ENCODE measurements around the gene NCF2.
A peak's percentile ranks its signal among the peaks of the same experiment; 100 is the strongest.

NCF2 gene

GRCh38 chr1:183635099-183635605, 44.9 kb upstream of the NCF2 start:
- Histone ChIP-seq H3K27me3 (replicated peaks; ENCODE audit: control insufficient read depth, insufficient read depth, low read length) (no peaks in the 10 kb centered on the region), H3K4me3 (replicated peaks; ENCODE audit: low read depth, low read length) (peak overlapping the region; percentile 83), H3K36me3 (ENCODE audit: control insufficient read depth, insufficient read depth, low read length) (peaks cover 6% of the 10 kb centered on the region)
- TF ChIP-seq CTCF (IDR thresholded peaks at IDR 0.05; ENCODE audit: insufficient read depth, low read length, poor library complexity, severe bottlenecking), result no peak
- DNase-seq (ENCODE audit: extremely low read depth, insufficient read length), result no peak

GRCh38 chr1:183634429-183635065, 44.3 kb upstream of the NCF2 start:
- no peak for DNase-seq (ENCODE audit: extremely low read depth, insufficient read length)
- Histone ChIP-seq H3K4me3 (replicated peaks; ENCODE audit: low read depth, low read length) (peak overlapping the region; percentile 83), H3K27me3 (replicated peaks; ENCODE audit: control insufficient read depth, insufficient read depth, low read length) (no peaks in the 10 kb centered on the region), H3K36me3 (ENCODE audit: control insufficient read depth, insufficient read depth, low read length) (peaks cover 6% of the 10 kb centered on the region)
- TF ChIP-seq CTCF (IDR thresholded peaks at IDR 0.05; ENCODE audit: insufficient read depth, low read length, poor library complexity, severe bottlenecking), result no peak

- peak; percentile 68 for DNase-seq (ENCODE audit: extremely low read depth, insufficient read length)
- no peaks in the 10 kb centered on the region for H3K27me3 ChIP-seq (replicated peaks; ENCODE audit: control insufficient read depth, insufficient read depth, low read length)
- TF ChIP-seq CTCF (IDR thresholded peaks at IDR 0.05; ENCODE audit: insufficient read depth, low read length, poor library complexity, severe bottlenecking), result peak; percentile 45
- H3K4me3 ChIP-seq (replicated peaks; ENCODE audit: low read depth, low read length), result peak overlapping the region; percentile 83
- peaks cover 7% of the 10 kb centered on the region for H3K36me3 ChIP-seq (ENCODE audit: control insufficient read depth, insufficient read depth, low read length)
Measured at GRCh38 chr1:183633676-183634343, 43.6 kb upstream of the NCF2 start.

- no peak for DNase-seq (ENCODE audit: extremely low read depth, insufficient read length)
- no peaks in the 10 kb centered on the region for H3K27me3 ChIP-seq (replicated peaks; ENCODE audit: control insufficient read depth, insufficient read depth, low read length)
- TF ChIP-seq CTCF (IDR thresholded peaks at IDR 0.05; ENCODE audit: insufficient read depth, low read length, poor library complexity, severe bottlenecking), result no peak
- peak overlapping the region; percentile 83 for H3K4me3 ChIP-seq (replicated peaks; ENCODE audit: low read depth, low read length)
- H3K36me3 ChIP-seq (ENCODE audit: control insufficient read depth, insufficient read depth, low read length), result peaks cover 11% of the 10 kb centered on the region
Measured at GRCh38 chr1:183632964-183633363, 42.7 kb upstream of the NCF2 start.

- H3K36me3 ChIP-seq (ENCODE audit: control insufficient read depth, insufficient read depth, low read length), result peaks cover 13% of the 10 kb centered on the region
- no peak for TF ChIP-seq CTCF (IDR thresholded peaks at IDR 0.05; ENCODE audit: insufficient read depth, low read length, poor library complexity, severe bottlenecking)
- H3K27me3 ChIP-seq (replicated peaks; ENCODE audit: control insufficient read depth, insufficient read depth, low read length), result no peaks in the 10 kb centered on the region
- H3K4me3 ChIP-seq (replicated peaks; ENCODE audit: low read depth, low read length), result peak overlapping the region; percentile 83
- DNase-seq (ENCODE audit: extremely low read depth, insufficient read length), result no peak
Measured at GRCh38 chr1:183632114-183632513, 41.9 kb upstream of the NCF2 start.
